Karpas-422 (cell line): ENCODE measurements around the gene TAGLN2. TPM values are rescaled to one million over a fixed set of nuclear protein-coding genes. Genes with fewer than 3 reads are reported as not detected.

Experiments used
- DNase-seq: peaks from one replicate; pipeline ENCODE4 v3.0.0-alpha.2; 2015
- H2AFZ ChIP-seq: fragments of 200-600 bp; sonication (generic); 2 replicates; pipeline ENCODE4 v1.6.1; 2014; ENCODE audit warnings: antibody characterized with exemption, low read length, mixed read lengths
- H3K27ac ChIP-seq: fragments of 200-600 bp; sonication (generic); 2 replicates; pipeline ENCODE4 v1.5.1; 2014; ENCODE audit warnings: mild to moderate bottlenecking, low read length, moderate library complexity
- H3K27me3 ChIP-seq: fragments of 200-600 bp; sonication (generic); 2 replicates; pipeline ENCODE4 v1.6.1; 2014; ENCODE audit warnings: low read length, mixed read lengths
- H3K36me3 ChIP-seq: fragments of 200-600 bp; sonication (generic); 2 replicates; pipeline ENCODE4 v1.6.1; 2014; ENCODE audit warnings: low read length, mixed read lengths; ENCODE audit not compliant: insufficient read depth
- H3K4me1 ChIP-seq: fragments of 200-600 bp; sonication (generic); 2 replicates; pipeline ENCODE4 v1.6.1; 2014; ENCODE audit warnings: mild to moderate bottlenecking, low read length, mixed read lengths
- H3K4me2 ChIP-seq: fragments of 200-600 bp; sonication (generic); 2 replicates; pipeline ENCODE4 v1.6.1; 2014; ENCODE audit warnings: low read length, low read depth, mild to moderate bottlenecking; ENCODE audit not compliant: poor library complexity, severe bottlenecking
- H3K4me3 ChIP-seq: fragments of 200-600 bp; sonication (generic); 2 replicates; pipeline ENCODE4 v1.5.1; 2014; ENCODE audit warnings: mild to moderate bottlenecking, antibody characterized with exemption, low read length, mixed read lengths
- H3K79me2 ChIP-seq: fragments of 200-600 bp; sonication (generic); 2 replicates; pipeline ENCODE4 v1.6.1; 2014; ENCODE audit warnings: mild to moderate bottlenecking, low read length, mixed read lengths
- H3K9ac ChIP-seq: fragments of 200-600 bp; sonication (generic); 2 replicates; pipeline ENCODE4 v1.6.0; 2014; ENCODE audit warnings: low read length
- H3K9me2 ChIP-seq: fragments of 200-600 bp; sonication (generic), shearing (Covaris generic); replicated peaks from 2 replicates; pipeline ENCODE4 v1.6.0; 2014; ENCODE audit warnings: mild to moderate bottlenecking, low read length, moderate library complexity; ENCODE audit not compliant: insufficient read depth
- H3K9me3 ChIP-seq: fragments of 300-700, 200-600 bp; sonication (generic); 2 replicates; pipeline ENCODE4 v1.6.1; 2014; ENCODE audit warnings: low read length, mixed read lengths
- H4K20me1 ChIP-seq: fragments of 200-600 bp; sonication (generic); 2 replicates; pipeline ENCODE4 v1.6.1; 2014; ENCODE audit warnings: mild to moderate bottlenecking, antibody characterized with exemption, low read length, low read depth; ENCODE audit not compliant: insufficient read depth
- total RNA-seq: library from RNA; depleted of rRNA; stranded (reverse); fragments of >200 nt; shearing (Covaris generic); gene quantifications from 2 replicates; pipeline ENCODE4 v1.2.3, GENCODE V29; 2014; ENCODE audit warnings: low replicate concordance

Gene TAGLN2
- total RNA-seq, 1 experiment from 2014 or later, result 141 TPM

- Histone ChIP-seq H3K79me2 (no peaks in the 10 kb centered on the region), H3K9me3 (no peaks in the 10 kb centered on the region), H3K9me2 (no peaks in the 10 kb centered on the region), H3K36me3 (no peaks in the 10 kb centered on the region), H3K27me3 (no peaks in the 10 kb centered on the region), H4K20me1 (no peaks in the 10 kb centered on the region), H2AFZ (peak overlapping the region; percentile 65), H3K4me2 (peak overlapping the region; percentile 30), H3K4me1 (peaks cover 24% of the 10 kb centered on the region), H3K9ac (0 out of 2 replicates have a peak overlapping the region, but pooled peaks have one; percentile 3), H3K4me3 (peak overlapping the region; percentile 5; the same call in 1 of the 2 replicates), H3K27ac (no peak overlapping the region)
- DNase-seq, result peak; percentile 74
These were observed 35.5 kb downstream of the TAGLN2 start for GRCh38 chr1:159889821-159890252.

GRCh38 chr1:159889202-159889601, 36.1 kb downstream of the TAGLN2 start:
- no peaks in the 10 kb centered on the region for H3K36me3 ChIP-seq
- peak; percentile 68 for DNase-seq
- no peaks in the 10 kb centered on the region for H3K27me3 ChIP-seq
- no peaks in the 10 kb centered on the region for H3K9me2 ChIP-seq
- 0 out of 2 replicates have a peak overlapping the region, but pooled peaks have one; percentile 2 for H3K9ac ChIP-seq
- H3K9me3 ChIP-seq, result no peaks in the 10 kb centered on the region
- no peak overlapping the region for H3K27ac ChIP-seq
- H3K4me1 ChIP-seq, result peaks cover 24% of the 10 kb centered on the region
- no peaks in the 10 kb centered on the region for H4K20me1 ChIP-seq
- no peak overlapping the region for H3K4me3 ChIP-seq
- H3K79me2 ChIP-seq, result no peaks in the 10 kb centered on the region
- peak overlapping the region; percentile 65; the same call in 1 of the 2 replicates for H2AFZ ChIP-seq
- peak overlapping the region; percentile 30 for H3K4me2 ChIP-seq

GRCh38 chr1:159884296-159884695, 41.0 kb downstream of the TAGLN2 start:
- peaks cover 13% of the 10 kb centered on the region for H3K4me1 ChIP-seq
- DNase-seq, result no peak
- H3K36me3 ChIP-seq, result no peaks in the 10 kb centered on the region
- no peaks in the 10 kb centered on the region for H3K9me2 ChIP-seq
- H3K9me3 ChIP-seq, result no peaks in the 10 kb centered on the region
- no peaks in the 10 kb centered on the region for H3K27me3 ChIP-seq
- no peak overlapping the region for H3K9ac ChIP-seq
- H3K4me2 ChIP-seq, result no peak overlapping the region
- no peak overlapping the region for H3K27ac ChIP-seq
- H3K4me3 ChIP-seq, result no peak overlapping the region
- no peak overlapping the region for H2AFZ ChIP-seq
- no peaks in the 10 kb centered on the region for H3K79me2 ChIP-seq
- no peaks in the 10 kb centered on the region for H4K20me1 ChIP-seq

GRCh38 chr1:159883134-159883533, 42.2 kb downstream of the TAGLN2 start:
- DNase-seq, result no peak
- H3K27ac ChIP-seq, result no peak overlapping the region
- H3K36me3 ChIP-seq, result no peaks in the 10 kb centered on the region
- H3K9ac ChIP-seq, result no peak overlapping the region
- no peaks in the 10 kb centered on the region for H3K9me3 ChIP-seq
- no peak overlapping the region for H2AFZ ChIP-seq
- no peak overlapping the region for H3K4me2 ChIP-seq
- no peaks in the 10 kb centered on the region for H3K27me3 ChIP-seq
- H3K79me2 ChIP-seq, result no peaks in the 10 kb centered on the region
- peaks cover 7% of the 10 kb centered on the region for H3K4me1 ChIP-seq
- H3K9me2 ChIP-seq, result no peaks in the 10 kb centered on the region
- H4K20me1 ChIP-seq, result no peaks in the 10 kb centered on the region
- no peak overlapping the region for H3K4me3 ChIP-seq

GRCh38 chr1:159882527-159882862, 42.8 kb downstream of the TAGLN2 start:
- Histone ChIP-seq H3K9ac (no peak overlapping the region), H3K4me3 (no peak overlapping the region), H2AFZ (no peak overlapping the region), H3K27ac (no peak overlapping the region), H3K9me3 (no peaks in the 10 kb centered on the region), H3K4me1 (peaks cover 7% of the 10 kb centered on the region), H3K9me2 (no peaks in the 10 kb centered on the region), H4K20me1 (no peaks in the 10 kb centered on the region), H3K36me3 (no peaks in the 10 kb centered on the region), H3K4me2 (no peak overlapping the region), H3K27me3 (no peaks in the 10 kb centered on the region), H3K79me2 (no peaks in the 10 kb centered on the region)
- no peak for DNase-seq

GRCh38 chr1:159881622-159882526, 43.4 kb downstream of the TAGLN2 start:
- Histone ChIP-seq H3K79me2 (no peaks in the 10 kb centered on the region), H2AFZ (no peak overlapping the region), H3K36me3 (no peaks in the 10 kb centered on the region), H3K9me3 (no peaks in the 10 kb centered on the region), H3K4me3 (no peak overlapping the region), H3K9ac (no peak overlapping the region), H3K9me2 (no peaks in the 10 kb centered on the region), H3K27me3 (no peaks in the 10 kb centered on the region), H3K4me1 (peaks cover under 1% of the 10 kb centered on the region; the same call in 1 of the 2 replicates), H3K27ac (no peak overlapping the region), H4K20me1 (no peaks in the 10 kb centered on the region), H3K4me2 (no peak overlapping the region)
- DNase-seq, result no peak

GRCh38 chr1:159880430-159880829, 44.9 kb downstream of the TAGLN2 start:
- Histone ChIP-seq H3K9ac (no peak overlapping the region), H4K20me1 (no peaks in the 10 kb centered on the region), H3K27me3 (no peaks in the 10 kb centered on the region), H3K9me2 (no peaks in the 10 kb centered on the region), H3K79me2 (no peaks in the 10 kb centered on the region), H3K4me1 (no peaks in the 10 kb centered on the region), H3K9me3 (no peaks in the 10 kb centered on the region), H3K36me3 (no peaks in the 10 kb centered on the region), H3K4me2 (no peak overlapping the region), H2AFZ (no peak overlapping the region), H3K4me3 (no peak overlapping the region), H3K27ac (no peak overlapping the region)
- DNase-seq, result no peak

- H3K9me2 ChIP-seq, result no peaks in the 10 kb centered on the region
- no peak overlapping the region for H3K4me3 ChIP-seq
- no peaks in the 10 kb centered on the region for H3K4me1 ChIP-seq
- H3K9me3 ChIP-seq, result no peaks in the 10 kb centered on the region
- no peak overlapping the region for H3K4me2 ChIP-seq
- H3K27me3 ChIP-seq, result no peaks in the 10 kb centered on the region
- H3K9ac ChIP-seq, result no peak overlapping the region
- no peak for DNase-seq
- H3K27ac ChIP-seq, result no peak overlapping the region
- H4K20me1 ChIP-seq, result no peaks in the 10 kb centered on the region
- H3K36me3 ChIP-seq, result no peaks in the 10 kb centered on the region
- no peaks in the 10 kb centered on the region for H3K79me2 ChIP-seq
- H2AFZ ChIP-seq, result no peak overlapping the region
These were observed 45.3 kb downstream of the TAGLN2 start for GRCh38 chr1:159879977-159880376.
